ENCODE results near the gene MIP. TPM values are rescaled to one million over a fixed set of nuclear protein-coding genes. Genes with fewer than 3 reads are reported as not detected.

The MIP gene
- total and polyA plus RNA-seq, 2 of the 13 experiments (the other 11 are each of a cell fraction or from before 2014, with no cell fraction given): not detected

- TF ChIP-seq ZNF619 (CRISPR knock-in tag; IDR thresholded peaks at IDR 0.05) (0 out of 2 replicates have a peak, but pooled peaks have one; percentile 46), MLX (CRISPR knock-in tag; IDR thresholded peaks at IDR 0.05) (peak; percentile 33; the same call in 1 of the 2 replicates), SAP130 (CRISPR knock-in tag; IDR thresholded peaks at IDR 0.05; ENCODE audit: low read depth) (no peak; the same call in 1 of the 2 replicates), ZC3H13 (CRISPR knock-in tag; IDR thresholded peaks at IDR 0.05) (no peak), ZNF550 (CRISPR knock-in tag; IDR thresholded peaks at IDR 0.05; ENCODE audit: borderline replicate concordance) (no peak), LBX2 (CRISPR knock-in tag; IDR thresholded peaks at IDR 0.05; ENCODE audit: borderline replicate concordance) (peak; percentile 80; the same call in 1 of the 2 replicates), NFRKB (IDR thresholded peaks at IDR 0.05) (no peak), DRAP1 (CRISPR knock-in tag; IDR thresholded peaks at IDR 0.05) (peak; percentile 53), GMEB1 (CRISPR knock-in tag; IDR thresholded peaks at IDR 0.05; ENCODE audit: borderline replicate concordance) (no peak), NBN (conservative IDR thresholded peaks at IDR 0.05) (no peak), ZNF337 (CRISPR knock-in tag; IDR thresholded peaks at IDR 0.05; ENCODE audit: borderline replicate concordance, low read depth) (no peak; the same call in 1 of the 2 replicates), ZNF329 (CRISPR knock-in tag; IDR thresholded peaks at IDR 0.05; ENCODE audit: low read depth) (0 out of 2 replicates have a peak, but pooled peaks have one; percentile 63), ZNF878 (CRISPR knock-in tag; IDR thresholded peaks at IDR 0.05) (peak; percentile 86), CAMTA2 (CRISPR knock-in tag; IDR thresholded peaks at IDR 0.05; ENCODE audit: borderline replicate concordance) (peak; percentile 83; the same call in 1 of the 2 replicates), ZNF605 (CRISPR knock-in tag; IDR thresholded peaks at IDR 0.05) (peak; percentile 95), SAFB2 (CRISPR knock-in tag; IDR thresholded peaks at IDR 0.05; ENCODE audit: borderline replicate concordance, low read depth) (0 out of 2 replicates have a peak, but pooled peaks have one; percentile 13), FUBP1 (CRISPR knock-in tag; IDR thresholded peaks at IDR 0.05; ENCODE audit: borderline replicate concordance) (no peak), HES4 (CRISPR knock-in tag; IDR thresholded peaks at IDR 0.05; ENCODE audit: borderline replicate concordance) (peak; percentile 95; the same call in 1 of the 2 replicates), ZFP90 (CRISPR knock-in tag; IDR thresholded peaks at IDR 0.05; ENCODE audit: borderline replicate concordance) (peak; percentile 92), TCF7 (IDR thresholded peaks at IDR 0.05; ENCODE audit: low read depth) (no peak), ZGPAT (CRISPR knock-in tag; IDR thresholded peaks at IDR 0.05) (peak; percentile 57; the same call in 1 of the 2 replicates)
Observed at GRCh38 chr12:56488041-56488955, 33.8 kb upstream of the MIP start, which contains the start of gene GLS2 (continued).

Data from HepG2 (cell line).